ENCODE measurements around the gene RAVER2.

RAVER2 gene

DNA sequence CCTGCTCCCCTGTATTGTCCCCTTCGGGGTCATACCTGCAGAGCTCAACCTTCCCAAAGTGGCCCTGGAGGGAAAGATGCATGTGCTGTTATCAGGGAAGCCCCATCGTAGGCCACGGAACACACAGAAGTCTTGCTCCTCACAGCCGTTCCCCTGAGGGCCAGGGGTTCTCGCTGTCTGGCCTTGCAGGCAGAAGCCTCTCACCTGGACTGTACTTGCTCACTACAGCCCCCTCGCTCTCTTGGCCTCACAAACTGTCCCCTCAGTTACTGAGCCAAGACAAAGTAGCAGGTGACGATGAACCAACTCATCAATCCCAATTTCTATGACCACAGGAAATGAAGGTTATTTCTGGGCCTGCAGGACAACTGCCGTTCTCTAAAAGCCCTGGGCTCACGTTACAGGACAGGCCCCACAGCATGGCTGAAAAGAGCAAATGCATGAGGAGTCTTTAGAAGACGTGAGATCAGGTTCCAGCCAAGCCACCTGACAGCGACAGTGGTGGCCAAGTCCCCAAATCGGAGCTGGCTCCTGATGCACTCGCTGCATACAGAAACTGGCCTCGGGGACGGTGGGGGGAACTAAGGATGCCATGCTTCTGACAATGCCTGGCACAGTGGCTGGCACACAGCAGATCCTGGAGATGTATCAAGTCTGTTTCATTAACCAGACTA, 95.0 kb downstream of the RAVER2 start:
- ChIA-PET CTCF (interaction anchor here (1.1 to 1.4 kb wide), 2 partner anchors 14 to 24 kb away, joined by 3 read pairs; no protein-coding TSS in a partner anchor), POLR2A (no interaction called here)
- TF ChIP-seq, protein P1, sequence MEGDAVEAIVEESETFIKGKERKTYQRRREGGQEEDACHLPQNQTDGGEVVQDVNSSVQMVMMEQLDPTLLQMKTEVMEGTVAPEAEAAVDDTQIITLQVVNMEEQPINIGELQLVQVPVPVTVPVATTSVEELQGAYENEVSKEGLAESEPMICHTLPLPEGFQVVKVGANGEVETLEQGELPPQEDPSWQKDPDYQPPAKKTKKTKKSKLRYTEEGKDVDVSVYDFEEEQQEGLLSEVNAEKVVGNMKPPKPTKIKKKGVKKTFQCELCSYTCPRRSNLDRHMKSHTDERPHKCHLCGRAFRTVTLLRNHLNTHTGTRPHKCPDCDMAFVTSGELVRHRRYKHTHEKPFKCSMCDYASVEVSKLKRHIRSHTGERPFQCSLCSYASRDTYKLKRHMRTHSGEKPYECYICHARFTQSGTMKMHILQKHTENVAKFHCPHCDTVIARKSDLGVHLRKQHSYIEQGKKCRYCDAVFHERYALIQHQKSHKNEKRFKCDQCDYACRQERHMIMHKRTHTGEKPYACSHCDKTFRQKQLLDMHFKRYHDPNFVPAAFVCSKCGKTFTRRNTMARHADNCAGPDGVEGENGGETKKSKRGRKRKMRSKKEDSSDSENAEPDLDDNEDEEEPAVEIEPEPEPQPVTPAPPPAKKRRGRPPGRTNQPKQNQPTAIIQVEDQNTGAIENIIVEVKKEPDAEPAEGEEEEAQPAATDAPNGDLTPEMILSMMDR (IDR thresholded peaks at IDR 0.05; ENCODE audit: control extremely low read depth, extremely low read depth, low read depth, missing control alignments) = no peak
- no peak for DNase-seq (ENCODE audit: extremely low spot score)

DNA sequence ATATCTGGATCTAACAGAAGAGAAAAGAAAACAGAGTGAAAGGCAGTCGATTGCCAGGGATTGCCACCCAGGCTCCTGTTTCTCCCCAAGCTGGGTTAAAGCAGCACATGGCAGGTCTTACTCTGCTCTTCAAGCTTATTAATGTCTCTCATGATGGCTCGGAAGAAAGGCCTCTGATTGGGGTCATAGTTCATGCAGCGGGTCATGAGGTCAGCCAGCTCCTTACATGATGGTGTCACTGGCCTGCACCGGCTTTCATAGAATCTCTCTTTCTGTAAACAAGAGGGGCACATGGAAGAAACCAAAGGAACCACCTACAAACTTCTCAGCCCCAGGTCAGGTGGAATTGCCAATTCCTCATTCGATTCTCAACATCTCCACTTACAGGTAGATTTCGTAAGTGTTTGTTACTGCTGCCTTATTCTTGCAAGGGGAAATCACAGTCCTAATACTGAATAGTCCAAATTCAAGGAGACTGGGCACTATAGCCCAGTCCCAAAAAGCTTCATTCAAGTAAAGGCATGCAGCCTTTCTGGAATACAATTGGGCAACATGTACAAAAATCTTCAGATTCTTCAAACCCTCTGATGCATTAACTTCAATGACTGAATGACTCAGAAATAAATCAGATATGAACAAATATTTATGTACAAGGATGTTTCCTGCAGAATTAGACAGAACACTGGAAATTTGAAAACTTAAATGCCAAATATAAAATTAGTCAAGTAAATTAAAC, 96.6 kb downstream of the RAVER2 start:
- TF ChIP-seq, protein P1 (IDR thresholded peaks at IDR 0.05; ENCODE audit: control extremely low read depth, extremely low read depth, low read depth, missing control alignments) = no peak
- ChIA-PET POLR2A (no interaction called here), CTCF (interaction anchor here (0.9 kb wide), 1 partner anchor 8 kb away, joined by 3 read pairs; no protein-coding TSS in a partner anchor)
- DNase-seq (ENCODE audit: extremely low spot score) = no peak

DNA sequence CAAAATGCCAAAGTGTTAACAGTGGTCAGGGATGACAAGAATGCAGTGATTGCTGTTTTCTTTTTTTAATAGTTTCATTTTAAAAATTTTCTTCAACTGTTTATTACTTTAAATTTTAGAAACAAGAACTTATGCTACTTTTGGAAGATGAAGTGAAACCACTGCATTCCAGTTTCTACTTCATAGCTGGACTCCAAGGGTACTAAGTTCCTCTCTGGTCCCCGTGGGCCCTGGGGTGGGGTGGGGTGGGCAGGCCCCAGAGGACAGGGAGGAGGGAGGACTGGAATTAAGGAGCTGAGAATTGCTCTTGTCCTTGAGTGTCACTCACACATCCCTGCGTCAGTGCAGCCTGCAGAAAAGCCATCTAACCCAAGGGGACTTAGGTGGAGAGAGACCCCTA, 97.3 kb downstream of the RAVER2 start:
- TF ChIP-seq, protein P1 (IDR thresholded peaks at IDR 0.05; ENCODE audit: control extremely low read depth, extremely low read depth, low read depth, missing control alignments) = no peak
- CTCF ChIA-PET = interaction anchor here (0.9 kb wide), 1 partner anchor 9 kb away, joined by 3 read pairs; no protein-coding TSS in a partner anchor
- POLR2A ChIA-PET = no interaction called here
- DNase-seq (ENCODE audit: extremely low spot score) = no peak

DNA sequence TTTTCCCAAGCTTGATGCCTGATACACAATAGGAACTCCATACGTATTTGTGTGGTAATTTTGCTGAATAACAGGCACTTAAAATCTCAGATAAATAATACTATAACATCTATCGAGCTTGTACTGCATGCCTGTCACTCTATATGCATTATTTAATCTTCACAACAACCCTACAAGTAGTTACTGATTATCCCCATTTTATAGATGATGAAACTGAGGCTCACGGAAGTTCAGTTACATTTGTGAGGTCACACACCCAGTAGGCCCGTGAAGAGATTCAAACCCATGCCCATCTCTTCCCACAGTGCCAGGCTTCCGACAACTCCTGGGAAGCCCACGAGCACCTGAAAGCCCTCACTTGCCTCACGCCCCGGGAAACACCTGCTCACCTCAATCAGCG, 98.8 kb downstream of the RAVER2 start:
- POLR2A ChIA-PET = no interaction called here
- TF ChIP-seq, protein P1 (IDR thresholded peaks at IDR 0.05; ENCODE audit: control extremely low read depth, extremely low read depth, low read depth, missing control alignments) = no peak
- DNase-seq (ENCODE audit: extremely low spot score) = no peak
- CTCF ChIA-PET = interaction anchor here (1.3 kb wide), 1 partner anchor 16 kb away, joined by 3 read pairs; no protein-coding TSS in a partner anchor

DNA sequence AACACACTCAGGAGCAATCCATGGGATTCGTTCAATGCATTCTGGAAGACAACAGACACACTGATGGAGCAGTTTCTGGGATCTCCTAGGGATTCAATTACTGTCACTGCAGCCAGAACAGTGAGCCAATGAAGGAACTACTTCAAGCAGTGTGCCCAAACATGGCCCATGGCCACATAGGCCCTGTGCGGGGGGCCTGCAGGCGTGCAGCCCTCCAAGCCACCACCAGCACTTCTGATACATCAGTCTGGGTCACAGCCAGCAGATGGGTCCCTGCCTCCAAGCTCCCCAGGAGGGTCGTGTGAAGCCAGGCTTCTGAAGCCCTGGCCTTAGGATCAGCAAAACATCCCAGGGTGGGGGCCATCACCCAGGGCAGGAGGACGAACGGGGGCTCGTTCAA, 99.3 kb downstream of the RAVER2 start:
- ChIA-PET CTCF (interaction anchor here (1.1 to 1.3 kb wide), 3 partner anchors 14 to 21 kb away, joined by 3 to 4 read pairs (median 3); no protein-coding TSS in a partner anchor), POLR2A (no interaction called here)
- no peak for DNase-seq (ENCODE audit: extremely low spot score)
- TF ChIP-seq, protein P1 (IDR thresholded peaks at IDR 0.05; ENCODE audit: control extremely low read depth, extremely low read depth, low read depth, missing control alignments) = no peak

DNA sequence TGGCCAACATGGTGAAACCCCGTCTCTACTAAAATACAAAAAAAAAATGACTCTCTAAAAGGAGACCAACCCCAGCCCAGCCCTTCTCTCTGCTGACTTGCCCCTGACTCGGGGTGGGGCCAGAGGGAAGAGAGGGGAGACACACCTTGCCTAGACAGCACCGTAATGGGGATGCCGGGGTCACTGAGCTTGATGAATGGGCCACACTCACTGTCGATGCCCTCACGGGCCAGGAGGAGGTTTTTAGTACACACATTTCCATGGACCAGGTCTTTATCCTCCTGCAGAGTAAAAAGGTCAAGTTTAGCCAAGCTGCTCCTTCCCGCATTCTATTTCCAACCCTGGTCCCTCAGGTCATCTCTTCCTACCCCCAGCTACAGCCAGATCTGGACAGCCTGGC, 99.7 kb downstream of the RAVER2 start:
- ChIA-PET CTCF (interaction anchor here (1.1 to 1.3 kb wide), 4 partner anchors 15 to 21 kb away, joined by 3 to 4 read pairs (median 4); no protein-coding TSS in a partner anchor), POLR2A (no interaction called here)
- DNase-seq (ENCODE audit: extremely low spot score) = no peak
- TF ChIP-seq, protein P1 (IDR thresholded peaks at IDR 0.05; ENCODE audit: control extremely low read depth, extremely low read depth, low read depth, missing control alignments) = no peak

Measured in GM10248 (cell line).